ENCODE results near the gene LPCAT1. TPM values are rescaled to one million over a fixed set of nuclear protein-coding genes. Genes with fewer than 3 reads are reported as not detected.
"Not testable (repeated sequence)": the region's sequence is repeated elsewhere in the genome, so short reads cannot be mapped to it uniquely, and the experiment has no call there.

LPCAT1 gene
- total RNA-seq, 2 experiments from 2014 or later = 60.8 to 68.3 TPM

DNA sequence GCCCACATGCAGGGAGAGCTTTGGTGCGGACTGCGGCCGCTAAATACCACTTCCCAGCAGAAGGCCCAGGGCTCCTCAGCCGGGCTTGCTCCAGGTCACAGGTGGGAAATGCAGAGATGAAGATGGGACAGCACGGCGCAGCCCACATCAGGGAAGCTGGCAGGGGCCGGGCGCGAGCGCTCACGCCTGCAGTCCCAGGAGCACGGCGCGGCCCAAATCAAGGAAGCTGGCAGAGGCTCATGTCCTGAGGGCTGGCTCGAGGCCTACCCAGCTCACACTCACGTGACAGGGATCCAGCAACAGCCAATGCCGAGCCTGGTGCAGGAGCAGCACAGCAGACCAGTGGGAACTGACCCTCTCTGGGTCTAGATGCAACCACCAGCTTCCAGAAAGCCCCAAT is 16.3 kb downstream of the LPCAT1 start:
- ATAC-seq (no peak), DNase-seq (no peak)
- H3K36me3 Mint-ChIP-seq (ENCODE audit: low read depth) = peaks cover 3% of the 10 kb centered on the region
- no peak overlapping the region for H3K27ac Mint-ChIP-seq
- ChIA-PET CTCF (no interaction called here), POLR2A (no interaction called here)
- no peak overlapping the region for H3K4me3 Mint-ChIP-seq
- peaks cover 14% of the 10 kb centered on the region for H3K4me1 Mint-ChIP-seq (ENCODE audit: low read depth)
- no peaks in the 10 kb centered on the region for H3K27me3 Mint-ChIP-seq (ENCODE audit: low read depth)
- no peaks in the 10 kb centered on the region for H3K9me3 Mint-ChIP-seq (ENCODE audit: insufficient read depth)

DNA sequence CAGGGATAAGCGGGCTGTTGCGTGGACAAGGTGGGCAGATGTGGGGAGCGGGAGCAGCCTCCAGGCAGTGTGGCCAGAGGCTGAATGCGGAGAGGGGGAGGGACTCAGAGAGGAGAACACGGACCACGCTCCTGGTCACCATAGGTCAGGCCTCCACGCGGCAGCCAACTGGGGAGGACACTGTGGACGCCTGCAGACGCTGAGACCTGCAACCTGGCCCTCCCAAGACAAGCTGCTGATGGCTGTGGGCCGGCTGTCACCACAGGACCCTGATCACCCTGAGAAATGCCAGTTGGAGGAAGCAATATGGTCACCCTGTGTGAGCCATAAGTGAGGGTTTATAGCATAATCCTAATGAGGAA is 16.8 kb downstream of the LPCAT1 start:
- DNase-seq (no peak), ATAC-seq (no peak)
- Mint-ChIP-seq H3K9me3 (ENCODE audit: insufficient read depth) (no peaks in the 10 kb centered on the region), H3K4me1 (ENCODE audit: low read depth) (peaks cover 14% of the 10 kb centered on the region), H3K27me3 (ENCODE audit: low read depth) (no peaks in the 10 kb centered on the region), H3K4me3 (no peak overlapping the region), H3K36me3 (ENCODE audit: low read depth) (peaks cover 3% of the 10 kb centered on the region), H3K27ac (no peak overlapping the region)
- CTCF ChIA-PET = no interaction called here
- POLR2A ChIA-PET = no interaction called here

DNA sequence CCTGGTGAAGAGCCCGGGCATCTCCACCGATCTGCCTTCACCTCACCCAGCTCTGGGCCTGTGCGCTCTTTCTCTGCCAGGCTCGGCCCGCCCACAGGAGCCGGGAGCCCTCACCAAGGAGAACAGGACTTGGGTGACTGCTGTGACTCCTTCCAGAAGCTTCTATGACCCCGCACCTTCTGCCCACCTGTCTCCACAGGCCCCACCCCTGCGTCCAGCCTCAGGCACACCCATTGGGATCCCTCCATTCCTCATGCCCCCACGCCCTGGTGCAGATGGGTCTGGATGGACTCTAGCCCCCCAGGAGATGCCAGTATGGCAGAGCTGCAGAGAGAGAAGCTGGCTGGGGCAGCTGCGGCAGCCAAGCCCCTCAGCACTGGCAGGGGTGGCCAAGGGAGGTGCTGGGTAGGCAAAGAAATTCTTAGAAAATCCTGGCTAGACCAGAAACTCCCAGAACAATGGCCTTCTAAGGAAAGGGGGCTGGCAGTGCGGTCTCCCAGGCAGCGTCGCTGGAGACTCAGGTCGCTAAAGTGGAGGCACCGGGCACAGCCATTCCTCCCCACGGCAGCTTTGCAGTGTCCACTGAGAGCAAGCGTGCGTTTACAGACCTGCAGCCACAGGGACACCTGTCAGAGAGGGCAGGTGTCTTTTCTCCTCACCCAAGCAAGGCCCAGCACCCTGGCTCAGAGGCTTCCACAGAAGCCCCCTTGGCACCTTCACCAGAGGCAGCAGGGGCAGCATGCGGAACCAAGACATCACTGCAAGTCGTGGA is 17.3 kb downstream of the LPCAT1 start:
- Mint-ChIP-seq H3K36me3 (ENCODE audit: low read depth) (peaks cover 3% of the 10 kb centered on the region), H3K4me3 (no peak overlapping the region), H3K27ac (no peak overlapping the region), H3K9me3 (ENCODE audit: insufficient read depth) (no peaks in the 10 kb centered on the region), H3K27me3 (ENCODE audit: low read depth) (no peaks in the 10 kb centered on the region), H3K4me1 (ENCODE audit: low read depth) (peaks cover 14% of the 10 kb centered on the region)
- ATAC-seq = no peak
- no peak for DNase-seq
- ChIA-PET POLR2A (no interaction called here), CTCF (no interaction called here)

DNA sequence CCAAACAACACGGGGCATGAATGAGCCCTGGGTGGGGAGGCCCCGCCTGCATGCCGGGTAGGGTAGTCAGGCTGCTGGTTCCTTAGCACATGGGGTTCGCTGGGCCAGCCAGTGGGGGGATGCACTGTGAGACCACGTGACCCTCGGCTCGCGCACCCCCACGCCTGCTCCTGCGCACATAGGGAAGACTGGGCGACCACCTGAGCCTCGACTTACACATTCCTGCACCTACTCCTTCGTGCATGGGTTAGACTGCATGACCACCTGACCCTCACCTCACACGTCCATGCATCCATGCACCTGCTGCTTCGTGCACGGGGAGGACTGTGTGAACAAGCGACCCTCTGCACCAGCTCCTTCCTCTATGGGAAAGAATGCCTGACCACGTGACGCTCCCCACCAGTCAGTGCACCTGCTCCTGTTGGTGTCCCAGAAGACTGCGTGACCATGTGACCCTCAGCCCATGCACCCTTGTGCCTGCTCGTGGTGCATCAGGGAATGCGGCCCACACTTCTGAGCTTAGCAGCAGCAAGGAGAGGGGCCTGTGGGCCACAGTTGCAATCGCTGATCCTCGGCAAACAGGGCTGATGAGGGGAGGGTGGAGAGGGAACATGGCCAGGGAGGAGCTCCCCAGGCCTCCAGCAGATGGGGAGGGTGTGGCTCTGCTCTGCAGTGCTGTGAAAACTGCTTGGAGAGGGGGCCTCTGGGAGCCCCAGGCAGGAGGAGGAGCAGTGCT is 18.1 kb downstream of the LPCAT1 start:
- Mint-ChIP-seq H3K9me3 (ENCODE audit: insufficient read depth) (no peaks in the 10 kb centered on the region), H3K36me3 (ENCODE audit: low read depth) (peaks cover 3% of the 10 kb centered on the region), H3K4me3 (no peak overlapping the region), H3K27me3 (ENCODE audit: low read depth) (no peaks in the 10 kb centered on the region), H3K27ac (no peak overlapping the region), H3K4me1 (ENCODE audit: low read depth) (peaks cover 14% of the 10 kb centered on the region)
- DNase-seq = no peak
- ChIA-PET POLR2A (no interaction called here), CTCF (no interaction called here)
- peak; percentile 15 for ATAC-seq

DNA sequence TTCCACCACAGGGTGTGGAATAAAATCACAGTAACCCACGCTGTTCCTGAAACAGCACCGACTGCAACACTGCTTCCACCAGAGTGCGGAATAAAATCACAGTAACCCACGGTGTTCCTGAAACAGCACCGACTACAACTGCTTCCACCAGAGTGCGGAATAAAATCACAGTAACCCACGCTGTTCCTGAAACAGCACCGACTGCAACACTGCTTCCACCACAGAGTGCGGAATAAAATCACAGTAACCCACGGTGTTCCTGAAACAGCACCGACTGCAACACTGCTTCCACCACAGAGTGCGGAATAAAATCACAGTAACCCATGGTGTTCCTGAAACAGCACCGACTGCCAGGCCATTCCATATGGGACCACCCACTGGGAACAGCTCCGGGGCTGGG is 18.7 kb downstream of the LPCAT1 start:
- H3K36me3 Mint-ChIP-seq (ENCODE audit: low read depth); H3K27me3 Mint-ChIP-seq (ENCODE audit: low read depth); DNase-seq; H3K4me3 Mint-ChIP-seq; H3K27ac Mint-ChIP-seq; POLR2A ChIA-PET; ATAC-seq; H3K9me3 Mint-ChIP-seq (ENCODE audit: insufficient read depth); CTCF ChIA-PET: not testable (repeated sequence)
- peaks cover 14% of the 10 kb centered on the region for H3K4me1 Mint-ChIP-seq (ENCODE audit: low read depth)

DNA sequence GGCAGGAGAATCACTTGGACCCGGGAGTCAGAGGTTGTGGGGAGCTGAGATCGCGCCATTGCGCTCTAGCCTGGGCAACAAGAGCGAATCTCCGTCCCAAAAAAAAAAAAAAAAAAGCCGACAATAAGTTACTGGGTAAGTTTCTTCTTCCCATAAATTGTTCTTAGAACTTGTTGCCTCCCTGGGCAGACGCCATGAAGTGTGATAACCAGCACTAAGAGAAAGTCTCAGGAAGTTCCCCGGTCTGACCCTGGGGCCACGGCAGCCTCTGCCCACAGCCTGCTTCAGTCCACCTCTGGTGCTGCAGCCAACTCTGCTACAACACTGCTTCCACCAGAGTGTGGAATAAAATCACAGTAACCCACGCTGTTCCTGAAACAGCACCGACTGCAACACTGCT is 19.1 kb downstream of the LPCAT1 start:
- Mint-ChIP-seq H3K27me3 (ENCODE audit: low read depth) (no peaks in the 10 kb centered on the region), H3K27ac (no peak overlapping the region), H3K9me3 (ENCODE audit: insufficient read depth) (no peaks in the 10 kb centered on the region), H3K4me1 (ENCODE audit: low read depth) (peaks cover 14% of the 10 kb centered on the region), H3K4me3 (no peak overlapping the region), H3K36me3 (ENCODE audit: low read depth) (peaks cover under 1% of the 10 kb centered on the region)
- no peak for ATAC-seq
- DNase-seq = no peak
- ChIA-PET POLR2A (no interaction called here), CTCF (no interaction called here)

DNA sequence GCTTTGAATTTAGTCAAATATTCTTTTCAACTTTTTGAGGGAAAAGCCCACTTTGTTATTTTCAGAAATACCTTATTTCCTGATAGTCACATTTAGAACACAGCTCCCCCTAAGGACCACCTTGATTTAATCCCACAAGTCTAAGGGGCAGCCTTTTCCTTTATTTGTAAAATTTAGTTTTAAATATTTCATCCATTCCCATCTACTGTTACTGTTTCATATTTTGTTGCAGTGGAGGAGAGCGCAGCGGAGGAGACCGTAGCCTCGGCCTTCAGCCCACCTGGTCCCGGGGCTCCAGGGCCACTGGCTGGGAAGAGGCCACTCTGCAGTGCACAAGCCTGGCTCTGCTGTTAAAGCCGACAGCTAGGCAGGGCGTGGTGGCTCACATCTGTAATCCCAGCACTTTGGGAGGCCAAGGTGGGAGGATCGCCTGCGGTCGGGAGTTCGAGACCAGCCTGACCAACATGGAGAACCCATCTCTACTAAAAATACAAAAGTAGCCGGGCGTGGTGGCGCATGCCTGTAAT is 19.6 kb downstream of the LPCAT1 start:
- Mint-ChIP-seq H3K36me3 (ENCODE audit: low read depth) (peaks cover 2% of the 10 kb centered on the region), H3K4me1 (ENCODE audit: low read depth) (peaks cover 14% of the 10 kb centered on the region), H3K27ac (no peak overlapping the region), H3K27me3 (ENCODE audit: low read depth) (no peaks in the 10 kb centered on the region), H3K9me3 (ENCODE audit: insufficient read depth) (no peaks in the 10 kb centered on the region), H3K4me3 (no peak overlapping the region)
- no peak for DNase-seq
- ATAC-seq = no peak
- POLR2A ChIA-PET = no interaction called here
- CTCF ChIA-PET = interaction anchor here (0.7 to 2.2 kb wide), 3 partner anchors 13 to 141 kb away, joined by 3 to 7 read pairs (median 6); no protein-coding TSS in a partner anchor

DNA sequence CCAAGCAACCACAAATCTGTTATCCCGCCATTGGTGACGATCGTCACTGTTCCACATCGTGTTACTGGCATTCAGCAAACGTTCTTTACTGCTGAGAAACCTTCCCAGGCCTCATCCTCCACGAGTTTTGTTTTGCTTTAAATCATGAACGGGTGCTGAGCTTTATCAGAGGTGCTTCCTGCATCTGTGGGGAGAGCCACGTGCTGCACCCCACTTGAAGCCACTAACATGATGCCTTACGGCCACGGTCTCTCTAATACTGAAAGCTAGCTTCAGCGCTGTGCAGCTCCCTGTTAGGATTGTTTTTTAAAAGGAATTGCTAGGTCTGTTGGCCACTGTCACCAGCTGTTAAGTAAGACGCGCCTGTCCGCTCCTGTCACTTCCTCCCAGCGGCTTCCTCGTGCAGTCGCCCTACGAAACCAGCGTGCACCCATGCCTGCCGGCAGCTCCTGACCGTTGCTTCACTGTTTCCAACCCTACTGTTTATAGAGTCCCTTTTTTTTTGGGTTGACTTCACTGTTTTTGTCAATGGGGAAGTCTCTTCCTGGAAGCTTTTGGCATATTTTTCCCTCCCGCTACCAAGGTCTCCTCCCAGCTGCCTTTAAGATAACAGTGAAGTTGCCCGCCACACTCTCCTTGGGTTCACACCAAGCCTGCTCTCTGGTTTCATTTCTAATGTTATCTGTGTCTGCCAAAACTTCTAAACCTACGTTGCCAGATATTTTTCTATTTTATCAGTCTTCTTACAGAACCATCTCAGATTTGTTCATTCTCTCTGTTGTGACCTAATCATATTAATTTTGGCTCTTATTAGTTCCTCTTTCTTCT is 20.3 kb downstream of the LPCAT1 start:
- ATAC-seq = no peak
- Mint-ChIP-seq H3K27me3 (ENCODE audit: low read depth) (no peaks in the 10 kb centered on the region), H3K4me3 (no peak overlapping the region), H3K27ac (peak overlapping the region; percentile 17), H3K36me3 (ENCODE audit: low read depth) (peaks cover 3% of the 10 kb centered on the region), H3K4me1 (ENCODE audit: low read depth) (peaks cover 14% of the 10 kb centered on the region), H3K9me3 (ENCODE audit: insufficient read depth) (no peaks in the 10 kb centered on the region)
- ChIA-PET POLR2A (no interaction called here), CTCF (interaction anchor here (0.6 to 2.2 kb wide), 5 partner anchors 14 to 627 kb away, joined by 3 to 7 read pairs (median 3); no protein-coding TSS in a partner anchor)
- DNase-seq = no peak

DNA sequence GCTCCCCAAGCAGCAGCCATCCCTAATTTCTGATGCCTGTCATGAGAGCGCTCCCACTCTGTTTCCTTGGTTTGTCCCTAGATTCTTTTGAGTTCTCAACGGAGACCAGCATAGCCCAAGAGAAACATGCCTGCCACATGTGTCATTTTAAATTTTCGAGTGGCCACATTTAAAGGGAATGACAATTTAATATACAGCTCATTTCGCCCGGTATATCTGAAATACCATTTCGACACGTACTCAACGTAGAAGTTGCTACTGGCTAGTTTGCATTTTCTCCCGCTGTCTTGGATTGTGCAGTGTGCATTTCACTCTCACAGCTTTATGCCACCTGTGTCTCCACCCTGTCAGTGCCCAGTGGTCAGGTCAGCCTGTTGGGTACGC is 21.0 kb downstream of the LPCAT1 start:
- DNase-seq (no peak), ATAC-seq (no peak)
- POLR2A ChIA-PET = no interaction called here
- H3K27me3 Mint-ChIP-seq (ENCODE audit: low read depth) = no peaks in the 10 kb centered on the region
- no peak overlapping the region for H3K4me3 Mint-ChIP-seq
- CTCF ChIA-PET = interaction anchor here (0.6 to 2.2 kb wide), 4 partner anchors 14 to 627 kb away, joined by 3 to 7 read pairs (median 4); no protein-coding TSS in a partner anchor
- no peak overlapping the region for H3K27ac Mint-ChIP-seq
- peaks cover 14% of the 10 kb centered on the region for H3K4me1 Mint-ChIP-seq (ENCODE audit: low read depth)
- no peaks in the 10 kb centered on the region for H3K9me3 Mint-ChIP-seq (ENCODE audit: insufficient read depth)
- peaks cover 4% of the 10 kb centered on the region for H3K36me3 Mint-ChIP-seq (ENCODE audit: low read depth)

DNA sequence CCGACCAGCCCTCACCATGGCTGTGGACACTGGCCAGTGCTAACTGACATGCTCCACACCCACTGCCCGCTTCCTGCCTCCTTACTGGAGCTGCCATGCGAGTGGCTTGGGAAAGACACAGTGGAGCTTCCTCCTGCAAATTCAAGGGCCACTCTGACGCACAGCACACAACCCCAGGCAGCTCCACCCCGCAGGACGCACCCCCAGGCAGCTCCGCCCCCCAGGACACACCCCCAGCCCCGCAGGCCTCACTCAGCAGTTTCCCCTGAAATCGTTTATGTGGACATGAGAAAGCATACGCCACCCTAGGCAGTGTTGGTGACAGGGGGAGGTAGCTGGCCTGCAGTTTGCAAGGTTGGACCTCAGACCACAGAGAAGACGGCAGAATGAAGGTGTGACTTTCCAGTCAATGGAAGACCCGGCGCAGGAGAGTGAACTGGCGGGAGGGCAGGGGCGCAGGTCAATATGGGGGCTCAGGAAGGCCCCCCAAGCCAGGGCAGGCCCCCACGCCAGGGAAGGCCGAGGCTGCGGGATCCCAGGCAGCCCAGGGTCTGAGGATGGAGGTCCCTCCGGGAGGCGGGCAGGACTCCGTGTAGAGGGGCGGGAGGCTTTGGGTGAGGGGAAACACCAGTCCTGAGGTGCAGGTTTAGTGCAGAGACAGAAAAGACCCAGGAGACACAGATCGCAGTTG is 21.6 kb downstream of the LPCAT1 start:
- no peak overlapping the region for H3K27ac Mint-ChIP-seq
- POLR2A ChIA-PET = no interaction called here
- CTCF ChIA-PET = interaction anchor here (0.7 to 2.2 kb wide), 3 partner anchors 13 to 626 kb away, joined by 3 to 7 read pairs (median 3); no protein-coding TSS in a partner anchor

DNA sequence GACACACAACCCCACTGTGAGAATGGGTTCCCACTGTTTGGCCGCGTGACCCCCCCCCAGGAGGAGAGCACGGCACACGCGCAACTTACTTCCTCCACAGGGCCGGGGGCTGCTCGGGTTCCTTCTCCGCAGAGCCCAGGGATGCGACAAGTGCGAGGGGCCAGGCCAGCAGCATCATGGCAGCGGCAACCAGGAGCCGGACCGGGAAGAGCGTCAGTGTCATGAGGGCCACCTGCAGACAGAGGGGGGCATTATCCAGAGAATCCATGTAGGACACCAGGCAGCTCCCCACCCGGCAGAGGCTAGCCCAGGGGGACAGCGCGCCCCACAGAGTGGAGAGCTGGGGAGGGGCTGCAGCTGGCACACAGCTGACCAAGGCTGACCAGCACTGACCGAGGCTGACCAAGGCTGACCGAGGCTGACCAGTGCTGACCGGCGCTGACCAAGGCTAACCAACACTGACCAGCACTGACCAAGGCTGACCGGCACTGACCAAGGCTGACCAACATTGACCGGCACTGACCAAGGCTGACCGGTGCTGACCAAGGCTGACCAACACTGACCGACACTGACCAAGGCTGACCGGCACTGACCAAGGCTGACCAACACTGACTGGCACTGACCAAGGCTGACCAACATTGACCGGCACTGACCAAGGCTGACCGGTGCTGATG is 22.3 kb downstream of the LPCAT1 start:
- CTCF ChIA-PET = interaction anchor here (1.0 kb wide), 1 partner anchor 20 kb away, joined by 3 read pairs; no protein-coding TSS in a partner anchor
- Mint-ChIP-seq H3K4me3 (no peak overlapping the region), H3K27me3 (ENCODE audit: low read depth) (no peaks in the 10 kb centered on the region), H3K9me3 (ENCODE audit: insufficient read depth) (no peaks in the 10 kb centered on the region), H3K4me1 (ENCODE audit: low read depth) (peaks cover 14% of the 10 kb centered on the region), H3K36me3 (ENCODE audit: low read depth) (peaks cover 4% of the 10 kb centered on the region), H3K27ac (no peak overlapping the region)
- ATAC-seq (no peak), DNase-seq (no peak)
- POLR2A ChIA-PET = interaction anchor here (0.7 kb wide), 1 partner anchor 44 kb away, joined by 3 read pairs; no protein-coding TSS in a partner anchor

More for the DNA sequence above, 21.6 kb downstream of the LPCAT1 start:
- Mint-ChIP-seq H3K9me3 (ENCODE audit: insufficient read depth) (no peaks in the 10 kb centered on the region), H3K27me3 (ENCODE audit: low read depth) (no peaks in the 10 kb centered on the region), H3K4me3 (no peak overlapping the region), H3K4me1 (ENCODE audit: low read depth) (peaks cover 14% of the 10 kb centered on the region), H3K36me3 (ENCODE audit: low read depth) (peaks cover 4% of the 10 kb centered on the region)
- peak; percentile 45 for DNase-seq
- ATAC-seq = peak; percentile 51
